HepG2 (cell line): Measurements from ENCODE around the gene TMED5. TPM values are rescaled to one million over a fixed set of nuclear protein-coding genes. Genes with fewer than 3 reads are reported as not detected.

Source experiments
- AKNA ChIP-seq: sonication (generic); formaldehyde crosslinking; IDR thresholded peaks from 2 replicates; pipeline ENCODE4 v1.4.0; 2020; ENCODE audit warnings: missing genetic modification reagents, borderline replicate concordance
- KAT8 ChIP-seq: IDR thresholded peaks from 2 replicates; pipeline ENCODE4 v1.6.1; 2016; ENCODE audit warnings: missing genetic modification reagents, missing compliant biosample characterization
- KDM3A ChIP-seq: IDR thresholded peaks from 2 replicates; pipeline ENCODE4 v1.6.1; 2018; ENCODE audit warnings: low read depth, missing compliant biosample characterization
- MLXIP ChIP-seq: sonication (generic); formaldehyde crosslinking; IDR thresholded peaks from 2 replicates; pipeline ENCODE4 v1.9.0; 2021; ENCODE audit warnings: missing genetic modification reagents, borderline replicate concordance
- MTA1 ChIP-seq: sonication (generic); formaldehyde crosslinking; IDR thresholded peaks from 2 replicates; pipeline ENCODE4 v1.4.0; 2020; ENCODE audit warnings: missing genetic modification reagents, mild to moderate bottlenecking, borderline replicate concordance
- NR2F1 ChIP-seq, 2 experiments: fragments of 450-650 bp in 1 of 2; formaldehyde crosslinking in 1 of 2; IDR thresholded peaks; 2 replicates each; pipeline versions ENCODE4 v1.5.0 to v1.6.1; 2016 to 2020; ENCODE audit warnings: mild to moderate bottlenecking in 1 of 2, missing compliant biosample characterization in 1 of 2, missing genetic modification reagents in 1 of 2, moderate library complexity in 1 of 2
- ONECUT2 ChIP-seq: sonication (generic); formaldehyde crosslinking; IDR thresholded peaks from 2 replicates; pipeline ENCODE4 v1.4.0; 2020; ENCODE audit warnings: missing genetic modification reagents
- PLRG1 ChIP-seq: fragments of 450-650 bp; conservative IDR thresholded peaks from 2 replicates; pipeline ENCODE4 v1.6.1; 2016
- RARA ChIP-seq: IDR thresholded peaks from 2 replicates; pipeline ENCODE4 v1.6.1; 2016; ENCODE audit warnings: missing genetic modification reagents, missing compliant biosample characterization
- RELA ChIP-seq: sonication (generic); formaldehyde crosslinking; IDR thresholded peaks from 2 replicates; pipeline ENCODE4 v1.4.0; 2020; ENCODE audit warnings: missing genetic modification reagents
- SOX13 ChIP-seq, 3 experiments: fragments of 450-650 bp in 1 of 3; sonication (generic) in 1 of 3; formaldehyde crosslinking in 1 of 3; IDR thresholded peaks in 2 of 3; conservative IDR thresholded peaks in 1 of 3; 2 replicates each; pipeline versions ENCODE4 v1.5.0 to v1.6.1; 2016 to 2020; ENCODE audit warnings: antibody characterized with exemption in 1 of 3, mild to moderate bottlenecking in 1 of 3, missing compliant biosample characterization in 1 of 3, missing genetic modification reagents in 1 of 3, moderate library complexity in 1 of 3
- TEF ChIP-seq: sonication (generic); formaldehyde crosslinking; IDR thresholded peaks from 2 replicates; pipeline ENCODE4 v1.5.0; 2020; ENCODE audit warnings: missing genetic modification reagents
- ZBTB21 ChIP-seq: sonication (generic); formaldehyde crosslinking; IDR thresholded peaks from 2 replicates; pipeline ENCODE4 v1.4.0; 2020; ENCODE audit warnings: missing genetic modification reagents
- ZEB1 ChIP-seq: IDR thresholded peaks from 2 replicates; pipeline ENCODE4 v1.6.1; 2012; ENCODE audit warnings: mild to moderate bottlenecking, low read depth, inconsistent platforms; ENCODE audit not compliant: insufficient replicate concordance
- ZNF10 ChIP-seq: sonication (generic); formaldehyde crosslinking; IDR thresholded peaks from 2 replicates; pipeline ENCODE4 v1.4.0; 2020; ENCODE audit warnings: mild to moderate bottlenecking, low read depth, missing genetic modification reagents, borderline replicate concordance
- ZNF143 ChIP-seq: sonication (generic); formaldehyde crosslinking; IDR thresholded peaks from 2 replicates; pipeline ENCODE4 v1.4.0; 2020; ENCODE audit warnings: missing genetic modification reagents
- ZNF33A ChIP-seq: sonication (generic); formaldehyde crosslinking; IDR thresholded peaks from 2 replicates; pipeline ENCODE4 v1.5.1; 2020; ENCODE audit warnings: missing genetic modification reagents, mild to moderate bottlenecking, moderate library complexity, borderline replicate concordance
- ZNF619 ChIP-seq: sonication (generic); formaldehyde crosslinking; IDR thresholded peaks from 2 replicates; pipeline ENCODE4 v1.4.0; 2020; ENCODE audit warnings: mild to moderate bottlenecking, missing genetic modification reagents
- polyA plus RNA-seq, 8 experiments: library from polyadenylated mRNA; depleted of rRNA in 3 of 8; stranded (reverse) in 7 of 8; unstranded in 1 of 8; fragments of >200 nt; fragmentation: Illumina TruSeq in 4 of 8; extraction: Trizol in 4 of 8; gene quantifications; 2 replicates each; pipeline versions ENCODE4 v1.2.1 to v1.2.3, GENCODE V29; 2011 to 2016; ENCODE audit warnings: low read depth in 4 of 8, missing spikeins in 1 of 8, mixed read lengths in 1 of 8; ENCODE audit not compliant: insufficient read depth in 1 of 8
- total RNA-seq, 5 experiments: library from RNA; depleted of rRNA; stranded (reverse); fragments of >200 nt; fragmentation: Illumina TruSeq; extraction: Trizol; gene quantifications; 2 replicates each; pipeline ENCODE4 v1.2.3, GENCODE V29; 2016; ENCODE audit warnings: low read depth in 1 of 5
- TF ChIP-seq, protein P1 (sequence below): sonication (generic); formaldehyde crosslinking; conservative IDR thresholded peaks from 2 replicates; pipeline ENCODE4 v1.4.0; 2020; ENCODE audit warnings: missing genetic modification reagents

The TMED5 gene
- total and polyA plus RNA-seq, 2 of the 13 experiments (the other 11 are each of a cell fraction or from before 2014, with no cell fraction given) = 58.1 to 99.0 TPM

DNA sequence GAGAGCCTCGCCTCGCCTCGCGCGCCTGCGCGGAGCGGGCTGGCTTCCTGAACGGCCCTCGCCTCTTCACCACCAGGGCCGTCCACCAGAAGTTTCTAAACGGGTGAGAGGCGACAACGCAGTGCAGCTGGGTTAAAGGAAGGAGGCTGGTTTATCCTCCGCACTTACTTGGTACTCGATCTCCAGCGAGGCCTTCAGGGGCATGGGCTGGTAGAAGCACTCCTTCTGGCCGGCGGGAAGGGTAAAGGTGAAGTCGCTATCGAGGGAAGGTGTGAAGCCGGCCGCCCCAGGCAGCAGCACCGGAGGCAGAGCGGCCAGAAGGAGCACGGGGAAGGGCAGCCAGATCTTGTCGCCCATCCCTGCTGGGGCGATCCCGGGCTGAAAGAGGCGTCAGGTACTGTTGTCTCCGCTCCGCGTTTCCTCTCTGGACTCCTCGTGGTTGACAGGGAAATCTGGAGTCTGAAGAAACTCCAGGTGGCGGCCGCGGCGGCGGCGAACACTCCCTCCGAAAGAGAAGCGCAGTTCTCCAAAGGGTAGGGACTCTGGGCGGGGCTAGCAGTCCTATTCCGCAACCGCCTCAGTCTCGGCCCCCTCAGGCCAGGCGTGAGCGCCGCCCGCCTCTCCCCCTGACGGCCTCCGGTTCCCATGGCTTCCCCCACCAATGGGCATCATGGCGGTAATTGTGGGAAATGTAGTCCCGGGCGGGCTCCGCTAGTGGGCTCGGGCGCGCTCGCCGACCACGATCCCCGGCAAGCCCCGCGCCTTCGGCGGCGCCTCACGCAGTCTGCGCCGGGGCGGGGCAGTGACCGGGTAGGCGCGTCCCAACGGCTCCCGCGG lies at the start of gene TMED5 (continued):
- TF ChIP-seq ZNF143 (CRISPR knock-in tag) (peak; percentile 96), SOX13 (IDR thresholded peaks at IDR 0.05) (no peak), SOX13 (CRISPR knock-in tag; conservative IDR thresholded peaks at IDR 0.05 in 1 of 2, IDR thresholded peaks at IDR 0.05 in 1 of 2) (no peak; a peak in 1 of 4 replicates), ZNF33A (no peak), RARA (CRISPR knock-in tag) (no peak; the same call in 1 of the 2 replicates), AKNA (0 out of 2 replicates have a peak, but pooled peaks have one; percentile 44), MTA1 (CRISPR knock-in tag) (peak; percentile 51), ZNF619 (0 out of 2 replicates have a peak, but pooled peaks have one; percentile 48), ZNF10 (CRISPR knock-in tag) (no peak), PLRG1 (no peak), ZEB1 (peak; percentile 63), MLXIP (no peak), ONECUT2 (CRISPR knock-in tag) (0 out of 2 replicates have a peak, but pooled peaks have one; percentile 23), NR2F1 (CRISPR knock-in tag; IDR thresholded peaks at IDR 0.05) (no peak), KDM3A (CRISPR knock-in tag) (peak; percentile 61; the same call in 1 of the 2 replicates), KAT8 (peak; percentile 40), ZBTB21 (CRISPR knock-in tag) (no peak), RELA (no peak), TEF (0 out of 2 replicates have a peak, but pooled peaks have one; percentile 17)
- TF ChIP-seq, protein P1, sequence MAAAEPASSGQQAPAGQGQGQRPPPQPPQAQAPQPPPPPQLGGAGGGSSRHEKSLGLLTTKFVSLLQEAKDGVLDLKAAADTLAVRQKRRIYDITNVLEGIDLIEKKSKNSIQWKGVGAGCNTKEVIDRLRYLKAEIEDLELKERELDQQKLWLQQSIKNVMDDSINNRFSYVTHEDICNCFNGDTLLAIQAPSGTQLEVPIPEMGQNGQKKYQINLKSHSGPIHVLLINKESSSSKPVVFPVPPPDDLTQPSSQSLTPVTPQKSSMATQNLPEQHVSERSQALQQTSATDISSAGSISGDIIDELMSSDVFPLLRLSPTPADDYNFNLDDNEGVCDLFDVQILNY (CRISPR knock-in tag) = peak; percentile 93
